KBM-7 (cell line): Measurements from ENCODE around the gene WDR88.

ENCODE experiments used
- DNase-seq: peaks from one replicate; pipeline ENCODE4 v3.0.0-alpha.2; 2015
- in situ Hi-C: fragments of 300-500 bp; cut with MboI; formaldehyde crosslinking; loops from 2 replicates; pipeline ENCODE4 v1.14.3; 2020; ENCODE audit warnings: low sequenced_read_pairs, low pct_unique_long_range_greater_than_20kb, mixed read lengths

The WDR88 gene

DNA sequence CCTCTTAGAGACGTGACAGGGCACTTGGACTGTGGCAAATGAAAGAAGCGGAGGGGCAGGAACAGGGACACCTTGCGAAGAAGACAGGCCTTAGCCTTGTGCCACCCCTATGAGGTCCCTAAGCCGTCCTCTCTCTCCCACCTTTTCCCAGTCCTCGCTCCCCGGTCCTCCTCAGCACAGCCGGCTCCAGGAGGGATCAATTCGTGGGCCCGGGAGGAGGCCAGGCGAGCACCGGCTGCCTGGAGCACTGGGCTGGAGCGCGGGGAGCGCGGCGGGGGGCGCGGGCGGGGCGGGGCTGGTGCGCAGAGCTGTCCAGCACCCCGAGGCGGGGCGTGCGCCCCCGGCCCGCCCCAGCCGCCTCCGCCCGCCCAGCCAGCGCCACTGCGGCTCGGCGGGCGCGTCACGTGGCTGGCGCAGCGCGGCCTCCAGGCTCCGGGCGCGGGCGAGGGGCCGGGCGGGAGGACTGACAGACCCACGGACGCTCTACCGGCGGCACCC is 62.0 kb downstream of the WDR88 start, which contains the start of gene LRP3:
TSS of gene LRP3 (plus strand) at position 466 of the 498 bp plus-strand sequence. CDS start 456 bp downstream, outside the sequence.
- in situ Hi-C loops = no loop called here
- DNase-seq = no peak

DNA sequence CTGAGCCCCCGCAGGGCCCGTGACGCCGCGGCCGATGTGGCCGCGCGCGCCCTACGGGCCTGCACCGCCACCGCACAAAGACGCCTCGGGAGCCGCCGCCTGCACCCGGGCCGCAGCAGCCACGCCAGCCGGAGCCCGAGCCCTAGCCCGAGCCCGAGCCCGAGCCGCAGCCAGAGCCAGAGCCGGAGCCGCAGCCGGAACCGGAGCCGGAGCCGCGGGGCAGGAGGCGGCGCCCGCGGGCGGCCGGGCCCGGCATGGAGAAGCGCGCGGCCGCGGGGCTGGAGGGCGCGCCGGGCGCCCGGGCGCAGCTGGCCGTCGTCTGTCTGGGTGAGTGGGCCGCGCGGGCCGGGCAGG is 62.6 kb downstream of the WDR88 start:
- DNase-seq = no peak
- in situ Hi-C loops = no loop called here

GRCh38 chr19:33194886-33195644 is 63.2 kb downstream of the WDR88 start:
- DNase-seq = no peak
- in situ Hi-C loops = no loop called here

- in situ Hi-C loops = no loop called here
- DNase-seq = no peak
These were observed 63.9 kb downstream of the WDR88 start for GRCh38 chr19:33195645-33196347.

DNA sequence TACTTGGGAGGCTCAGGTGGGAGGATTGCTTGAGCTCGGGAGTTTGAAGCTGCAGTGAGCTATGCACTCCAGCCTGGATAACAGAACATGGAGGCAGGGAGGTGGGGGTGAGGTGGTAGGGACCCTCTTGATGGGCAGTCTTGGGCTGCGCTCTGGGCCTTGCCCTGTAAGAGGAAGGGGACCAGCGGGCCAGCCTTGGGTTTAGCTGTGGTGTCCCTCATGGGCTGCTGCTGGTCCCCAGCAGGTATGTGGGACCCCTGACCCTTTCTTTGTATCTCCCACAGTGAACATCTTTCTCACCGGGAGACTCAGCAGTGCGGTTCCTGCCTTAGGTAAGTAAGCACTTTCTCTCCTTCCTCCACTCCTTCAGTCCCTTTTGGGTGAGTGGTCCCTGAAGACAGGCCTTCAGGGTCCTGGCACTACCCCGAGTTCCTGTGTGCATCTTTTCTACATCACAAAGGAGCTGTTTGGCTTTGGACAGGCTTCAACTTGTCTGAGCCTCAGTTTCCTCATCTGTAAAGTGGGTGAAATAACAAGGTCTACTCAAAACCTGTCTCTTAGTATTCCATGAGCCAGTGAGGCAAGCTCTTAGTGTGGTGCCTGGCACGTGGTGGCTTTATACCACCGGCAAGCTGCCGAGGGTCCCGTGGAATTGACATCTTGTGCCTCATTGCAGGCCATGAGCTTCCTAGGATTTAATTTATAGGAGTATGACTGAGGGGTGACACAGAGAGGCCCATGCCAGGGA is 64.7 kb downstream of the WDR88 start:
- in situ Hi-C loops = no loop called here
- DNase-seq = no peak

DNA sequence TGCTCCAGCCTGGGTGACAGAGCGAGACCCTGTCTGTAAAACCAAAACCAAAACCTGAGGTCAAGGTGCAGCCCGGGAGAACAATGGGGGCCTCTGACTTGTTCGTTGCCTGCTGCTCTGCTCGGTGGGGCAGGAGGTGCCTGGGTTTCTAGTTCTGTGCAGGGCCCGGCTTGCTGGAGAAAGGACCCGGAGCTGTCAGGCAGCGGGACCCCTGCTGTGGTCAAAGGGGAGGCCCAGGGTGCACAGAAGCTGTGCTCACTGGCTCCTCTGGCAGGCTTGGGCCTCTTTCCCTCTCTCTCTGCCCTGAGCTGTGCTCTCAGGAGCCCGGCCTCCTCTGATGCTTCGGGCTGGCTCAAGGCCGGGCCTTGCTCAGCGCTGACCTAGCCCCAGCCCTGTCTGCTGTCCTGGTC is 65.7 kb downstream of the WDR88 start:
- in situ Hi-C loops = no loop called here
- no peak for DNase-seq

GRCh38 chr19:33198169-33198568 is 66.3 kb downstream of the WDR88 start:
- in situ Hi-C loops = no loop called here
- no peak for DNase-seq

DNA sequence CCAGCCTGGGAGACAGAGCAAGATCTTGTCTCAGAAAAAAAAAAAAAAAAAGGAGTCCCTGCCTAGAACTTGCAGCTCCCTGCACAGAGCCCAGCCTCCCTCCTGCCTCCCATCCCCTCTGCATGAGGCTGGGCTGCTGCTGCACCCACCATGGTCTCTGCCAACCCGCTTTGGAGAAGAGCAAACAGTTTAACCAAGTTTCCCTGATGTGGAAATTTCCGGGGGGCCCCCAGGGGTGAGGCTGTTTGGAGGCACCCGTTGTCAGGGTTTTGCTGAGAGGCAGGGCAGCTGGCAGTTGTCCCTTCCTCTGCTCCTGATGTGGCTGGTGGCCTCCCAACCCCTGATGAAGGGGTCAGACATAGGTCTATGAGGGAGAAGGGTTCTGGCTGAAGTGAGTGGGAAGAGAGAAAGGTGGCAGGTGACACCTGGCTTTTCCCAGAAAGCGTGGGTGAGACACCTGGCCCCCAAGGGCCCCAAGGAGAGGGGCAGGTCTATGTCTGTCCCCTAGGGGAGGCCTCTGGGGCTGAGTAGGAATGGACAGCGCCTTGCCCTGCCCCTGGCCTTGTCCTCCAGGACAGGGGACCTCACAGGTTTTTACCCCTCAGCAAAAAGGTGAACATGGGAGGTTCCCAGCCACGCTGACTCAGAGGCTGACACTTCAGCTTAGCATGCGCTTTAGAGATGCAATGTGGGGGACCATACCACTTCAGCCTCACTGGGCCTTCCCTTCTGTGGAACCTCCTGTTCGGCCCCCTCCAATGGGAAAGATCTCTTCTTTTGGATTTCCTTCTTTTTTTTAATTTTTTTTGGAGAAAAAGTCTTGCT is 67.7 kb downstream of the WDR88 start:
- in situ Hi-C loops = no loop called here

DNA sequence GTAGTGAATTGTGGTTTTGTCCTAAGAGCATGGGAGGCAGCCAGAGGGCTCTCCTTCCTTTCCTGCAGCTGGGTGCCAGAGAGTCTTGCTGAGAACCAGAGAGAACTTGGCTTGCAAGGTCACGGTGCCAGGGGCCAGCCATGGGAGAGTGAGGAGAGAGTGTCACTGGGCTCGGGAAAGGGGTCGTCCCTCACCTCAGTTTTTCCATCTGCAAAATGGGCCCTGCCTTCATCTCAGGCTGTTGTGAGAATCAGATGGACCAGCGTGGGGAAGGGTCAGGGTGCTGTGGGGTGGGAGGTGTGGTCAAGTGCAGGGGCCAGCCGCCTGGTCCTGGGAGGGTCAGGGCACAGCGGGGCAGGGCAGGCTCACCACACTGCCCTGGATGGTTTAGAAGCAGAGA is 69.6 kb downstream of the WDR88 start:
- in situ Hi-C loops = no loop called here
- DNase-seq = no peak

More for the DNA sequence above, 67.7 kb downstream of the WDR88 start:
- no peak for DNase-seq

DNA sequence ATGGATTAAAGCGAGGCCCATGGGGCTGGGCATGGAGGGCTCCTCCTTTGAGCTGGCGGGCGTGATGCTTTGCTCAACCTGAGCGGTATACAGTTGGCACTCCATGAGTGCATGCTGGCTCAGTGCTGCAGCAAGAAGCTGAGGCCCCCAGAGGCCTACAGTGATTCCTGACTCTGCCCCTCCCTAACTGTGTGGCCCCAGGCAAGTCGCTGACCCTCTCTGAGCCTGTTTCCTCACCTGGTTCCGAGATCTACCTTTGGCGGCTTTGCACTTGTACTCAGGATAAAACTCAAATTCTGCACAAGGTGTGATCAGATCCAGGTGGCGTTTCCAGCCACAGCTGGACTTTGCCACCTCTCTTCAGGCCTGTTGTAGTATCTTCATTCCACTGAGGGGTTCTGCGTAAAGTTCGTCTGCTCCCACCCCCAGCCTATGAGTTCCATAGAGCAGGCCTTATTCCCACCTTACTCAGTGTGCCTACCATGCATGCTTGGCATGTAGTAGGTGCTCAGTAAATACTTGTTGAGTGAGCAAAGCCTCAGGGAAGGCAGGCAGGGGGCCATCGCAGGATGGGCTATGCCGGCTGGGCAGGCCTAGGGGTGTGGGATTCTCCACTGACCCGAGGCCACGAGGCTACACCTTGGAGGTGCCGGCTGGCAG is 70.1 kb downstream of the WDR88 start:
- in situ Hi-C loops = no loop called here
- DNase-seq = no peak

DNA sequence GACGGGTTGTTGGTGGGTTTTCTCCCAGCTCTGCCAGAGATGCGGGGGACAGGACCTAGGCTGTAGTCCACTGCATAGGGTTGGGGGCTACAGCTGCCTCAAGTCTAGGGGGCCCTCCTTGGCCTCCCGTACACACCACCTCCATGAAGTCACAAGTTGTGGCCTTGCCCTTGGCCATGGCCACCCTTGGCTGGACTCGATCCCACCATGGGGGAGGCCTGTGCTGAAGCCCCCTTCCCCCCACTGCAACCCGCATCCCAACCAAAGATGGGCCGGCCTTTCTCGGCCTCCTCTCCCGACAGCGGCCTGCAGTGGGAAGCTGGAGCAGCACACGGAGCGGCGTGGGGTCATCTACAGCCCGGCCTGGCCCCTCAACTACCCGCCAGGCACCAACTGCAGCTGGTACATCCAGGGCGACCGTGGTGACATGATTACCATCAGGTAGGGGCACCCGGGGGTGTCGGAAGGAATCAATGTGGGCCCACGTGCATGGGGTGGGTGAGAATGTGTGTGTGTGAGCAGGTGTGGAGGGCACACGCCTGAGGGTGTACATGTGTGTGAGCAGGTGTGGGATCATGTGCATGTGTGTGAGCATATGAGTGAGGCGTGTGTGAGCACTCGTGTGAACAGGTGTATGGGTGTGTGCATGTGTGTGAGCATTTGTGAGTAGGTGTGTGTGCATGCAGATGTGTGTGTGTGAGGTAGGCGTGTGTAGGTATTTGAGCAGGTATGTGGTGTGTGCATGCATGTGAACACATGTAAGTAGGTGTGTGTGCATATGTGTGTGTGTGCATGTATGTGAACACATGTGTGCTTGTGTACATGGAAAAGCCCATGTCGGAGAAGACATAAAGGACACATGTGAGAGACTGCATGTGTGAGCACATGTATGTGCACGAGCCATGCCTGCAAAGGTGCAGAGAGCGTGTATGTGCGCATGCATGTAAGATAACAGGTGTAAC is 70.9 kb downstream of the WDR88 start:
- no peak for DNase-seq
- in situ Hi-C loops = no loop called here

- in situ Hi-C loops = no loop called here
- no peak for DNase-seq
These were observed 71.6 kb downstream of the WDR88 start for GRCh38 chr19:33203529-33203928.

DNA sequence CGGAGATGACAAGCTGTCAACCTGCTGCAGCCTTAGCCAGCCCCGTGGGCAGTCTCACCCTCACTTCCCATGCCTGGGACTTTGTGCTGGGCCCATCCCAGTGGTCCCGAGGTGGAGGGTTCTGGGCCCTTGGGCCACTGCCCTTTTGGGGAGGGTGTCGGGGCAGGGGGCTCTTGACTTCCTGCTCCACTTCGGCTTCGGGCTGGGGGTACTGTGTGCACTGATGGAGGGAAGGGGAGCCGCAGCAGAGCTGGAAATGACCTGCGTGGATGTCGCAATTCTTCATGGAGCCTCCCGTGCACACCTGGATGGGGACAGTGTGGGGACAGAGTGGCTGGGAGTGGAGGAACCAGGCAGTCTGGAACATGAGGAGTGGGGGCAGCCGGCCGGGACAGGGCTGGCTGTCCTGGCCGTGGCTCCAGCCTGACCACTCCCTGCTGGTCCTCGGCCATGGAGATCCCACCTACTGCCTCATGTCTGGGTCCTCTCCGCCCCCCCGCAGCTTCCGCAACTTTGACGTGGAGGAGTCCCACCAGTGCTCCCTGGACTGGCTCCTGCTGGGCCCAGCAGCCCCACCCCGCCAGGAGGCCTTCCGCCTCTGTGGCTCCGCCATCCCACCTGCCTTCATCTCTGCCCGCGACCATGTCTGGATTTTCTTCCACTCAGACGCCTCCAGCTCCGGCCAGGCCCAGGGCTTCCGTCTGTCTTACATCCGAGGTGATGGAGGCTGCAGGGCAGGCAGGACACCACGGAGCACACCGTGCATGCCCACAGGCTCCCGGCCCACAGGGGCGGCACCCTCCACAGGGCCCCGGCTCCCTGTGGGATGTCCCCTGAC is 72.4 kb downstream of the WDR88 start:
- in situ Hi-C loops = no loop called here

DNA sequence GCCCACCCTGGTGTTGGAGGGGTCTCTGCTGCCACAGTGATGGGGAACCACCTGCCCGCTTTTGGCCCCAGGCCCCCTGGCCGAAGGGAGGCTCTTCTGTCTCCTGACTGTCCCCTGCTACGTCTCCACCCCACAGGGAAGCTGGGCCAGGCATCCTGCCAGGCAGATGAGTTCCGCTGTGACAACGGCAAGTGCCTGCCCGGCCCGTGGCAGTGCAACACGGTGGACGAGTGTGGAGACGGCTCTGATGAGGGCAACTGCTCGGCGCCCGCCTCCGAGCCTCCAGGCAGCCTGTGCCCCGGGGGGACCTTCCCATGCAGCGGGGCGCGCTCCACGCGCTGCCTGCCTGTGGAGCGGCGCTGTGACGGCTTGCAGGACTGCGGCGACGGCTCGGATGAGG is 73.2 kb downstream of the WDR88 start:
- in situ Hi-C loops = no loop called here
- DNase-seq = no peak

More for the DNA sequence above, 72.4 kb downstream of the WDR88 start:
- no peak for DNase-seq

DNA sequence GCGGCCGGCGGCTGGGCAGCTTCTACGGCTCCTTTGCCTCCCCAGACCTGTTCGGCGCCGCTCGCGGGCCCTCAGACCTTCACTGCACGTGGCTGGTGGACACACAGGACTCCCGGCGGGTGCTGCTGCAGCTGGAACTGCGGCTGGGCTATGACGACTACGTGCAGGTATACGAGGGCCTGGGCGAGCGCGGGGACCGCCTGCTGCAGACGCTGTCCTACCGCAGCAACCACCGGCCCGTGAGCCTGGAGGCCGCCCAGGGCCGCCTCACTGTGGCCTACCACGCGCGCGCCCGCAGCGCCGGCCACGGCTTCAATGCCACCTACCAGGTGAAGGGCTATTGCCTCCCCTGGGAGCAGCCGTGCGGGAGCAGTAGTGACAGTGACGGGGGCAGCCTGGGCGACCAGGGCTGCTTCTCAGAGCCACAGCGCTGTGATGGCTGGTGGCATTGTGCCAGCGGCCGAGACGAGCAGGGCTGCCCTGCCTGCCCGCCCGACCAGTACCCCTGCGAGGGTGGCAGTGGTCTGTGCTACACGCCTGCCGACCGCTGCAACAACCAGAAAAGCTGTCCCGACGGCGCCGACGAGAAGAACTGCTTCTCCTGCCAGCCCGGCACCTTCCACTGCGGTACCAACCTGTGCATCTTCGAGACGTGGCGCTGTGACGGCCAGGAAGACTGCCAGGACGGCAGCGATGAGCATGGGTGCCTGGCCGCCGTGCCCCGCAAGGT is 73.8 kb downstream of the WDR88 start:
- in situ Hi-C loops = no loop called here
- no peak for DNase-seq
